IMR-90 (cell line): Measurements from ENCODE around the gene LRRC37A3. TPM values are rescaled to one million over a fixed set of nuclear protein-coding genes. Genes with fewer than 3 reads are reported as not detected.

ENCODE experiments used
- ATAC-seq: fragments of 200-7000 bp; cut with Tn5 transposase; 2 replicates; pipeline ENCODE4 v1.9.1; 2020; ENCODE audit warnings: low read depth, mild to moderate bottlenecking, moderate library complexity
- BruUV-seq: library from RNA; stranded (reverse); fragments of 400-500 nt; replicated peaks from 2 replicates; lab custom pipeline; 2021; lab: Mats Ljungman, UMichigan
- CTCF ChIA-PET: fragments of 300-600 bp; formaldehyde crosslinking; extraction: SDS; loops from one replicate; lab custom pipeline; 2021; ENCODE audit warnings: antibody characterized with exemption; lab: Yijun Ruan, JAX
- POLR2A ChIA-PET: fragments of 300-600 bp; sonication (Branson Sonifier 250); formaldehyde crosslinking; loops from one replicate; lab custom pipeline; 2022; ENCODE audit warnings: antibody characterized with exemption; ENCODE audit not compliant: unreplicated experiment; lab: Charles Lee
- DNase-seq: peaks from one replicate; pipeline ENCODE4 v3.0.0; 2013
- H2AFZ ChIP-seq: replicated peaks from 2 replicates; pipeline ENCODE3; 2013; ENCODE audit warnings: low read length, mild to moderate bottlenecking; ENCODE audit not compliant: poor library complexity
- H2AK5ac ChIP-seq: 2 replicates; pipeline ENCODE4 v1.6.1; 2013; ENCODE audit warnings: low read depth, low read length, inconsistent platforms
- H2AK9ac ChIP-seq: replicated peaks from 2 replicates; pipeline ENCODE3; 2013; ENCODE audit warnings: mild to moderate bottlenecking, low read depth, low read length, moderate library complexity; ENCODE audit not compliant: poor library complexity
- H2BK120ac ChIP-seq: 2 replicates; pipeline ENCODE4 v1.6.1; 2013; ENCODE audit warnings: low read depth, low read length, inconsistent platforms
- H2BK15ac ChIP-seq: 3 replicates; pipeline ENCODE4 v1.6.1; 2013; ENCODE audit warnings: low read depth, low read length, inconsistent platforms
- H2BK20ac ChIP-seq: 2 replicates; pipeline ENCODE4 v1.6.1; 2013; ENCODE audit warnings: low read depth, mild to moderate bottlenecking, inconsistent platforms, low read length, moderate library complexity
- H2BK5ac ChIP-seq: 2 replicates; pipeline ENCODE4 v1.6.1; 2013; ENCODE audit warnings: mild to moderate bottlenecking, low read depth, low read length, inconsistent platforms; ENCODE audit not compliant: poor library complexity, severe bottlenecking
- H3K14ac ChIP-seq: replicated peaks from 2 replicates; pipeline ENCODE4 v1.6.1; 2013; ENCODE audit warnings: low read depth, low read length, inconsistent platforms
- H3K18ac ChIP-seq: 2 replicates; pipeline ENCODE4 v1.6.1; 2013; ENCODE audit warnings: low read depth, low read length, control low read depth
- H3K23ac ChIP-seq: 2 replicates; pipeline ENCODE4 v1.6.1; 2013; ENCODE audit warnings: low read depth, low read length, inconsistent platforms
- H3K27ac ChIP-seq: 2 replicates; pipeline ENCODE4 v1.5.1; 2013; ENCODE audit warnings: mild to moderate bottlenecking, control low read depth, low read length; ENCODE audit not compliant: insufficient read depth
- H3K27me3 ChIP-seq: 2 replicates; pipeline ENCODE4 v1.6.1; 2013; ENCODE audit warnings: low read length; ENCODE audit not compliant: control insufficient read depth, insufficient read depth
- H3K36me3 ChIP-seq: 2 replicates; pipeline ENCODE4 v1.6.1; 2013; ENCODE audit warnings: low read length, mixed read lengths; ENCODE audit not compliant: control insufficient read depth, insufficient read depth
- H3K4ac ChIP-seq: 2 replicates; pipeline ENCODE4 v1.6.1; 2013; ENCODE audit warnings: low read depth, low read length, inconsistent platforms
- H3K4me1 ChIP-seq: 2 replicates; pipeline ENCODE4 v1.6.1; 2013; ENCODE audit warnings: low read length, mixed read lengths; ENCODE audit not compliant: control insufficient read depth, insufficient read depth
- H3K4me2 ChIP-seq: 2 replicates; pipeline ENCODE4 v1.6.1; 2013; ENCODE audit warnings: low read depth, mild to moderate bottlenecking, control low read depth, low read length, moderate library complexity
- H3K4me3 ChIP-seq: 2 replicates; pipeline ENCODE4 v1.5.1; 2013; ENCODE audit warnings: low read depth, mild to moderate bottlenecking, control low read depth, low read length, moderate library complexity; ENCODE audit not compliant: insufficient read depth
- H3K56ac ChIP-seq: 2 replicates; pipeline ENCODE4 v1.6.1; 2013; ENCODE audit warnings: low read length, inconsistent platforms; ENCODE audit not compliant: insufficient read depth; ENCODE audit errors: extremely low read depth
- H3K79me1 ChIP-seq, 2 experiments: 2 replicates each; pipeline ENCODE4 v1.6.1; 2013; ENCODE audit warnings: low read length in 2 of 2, inconsistent platforms in 1 of 2, low read depth in 1 of 2
- H3K9ac ChIP-seq: 2 replicates; pipeline ENCODE4 v1.6.1; 2013; ENCODE audit warnings: low read depth, low read length, control low read depth
- H3K9me1 ChIP-seq: 2 replicates; pipeline ENCODE4 v1.6.1; 2013; ENCODE audit warnings: low read length, inconsistent platforms; ENCODE audit not compliant: insufficient read depth
- H3K9me3 ChIP-seq: 2 replicates; pipeline ENCODE4 v1.6.1; 2013; ENCODE audit warnings: low read length; ENCODE audit not compliant: control insufficient read depth, insufficient read depth
- H4K20me1 ChIP-seq: 2 replicates; pipeline ENCODE4 v1.6.1; 2013; ENCODE audit warnings: low read length, inconsistent platforms; ENCODE audit not compliant: insufficient read depth
- H4K5ac ChIP-seq: 2 replicates; pipeline ENCODE4 v1.6.1; 2013; ENCODE audit warnings: mild to moderate bottlenecking, low read depth, low read length, control low read depth
- H4K8ac ChIP-seq, 2 experiments: 2 replicates each; pipeline ENCODE4 v1.6.1; 2013; ENCODE audit warnings: low read depth in 2 of 2, low read length in 2 of 2, control low read depth in 1 of 2, inconsistent platforms in 1 of 2
- H4K91ac ChIP-seq: 2 replicates; pipeline ENCODE4 v1.6.1; 2013; ENCODE audit warnings: low read depth, low read length, inconsistent platforms; ENCODE audit not compliant: insufficient read depth
- BHLHE40 ChIP-seq: fragments of 150-350 bp; IDR thresholded peaks from 2 replicates; pipeline ENCODE4 v1.6.1; 2016; ENCODE audit warnings: mild to moderate bottlenecking, low read depth, low read length
- CHD1 ChIP-seq: IDR thresholded peaks from 2 replicates; pipeline ENCODE4 v1.6.1; 2012; ENCODE audit warnings: low read depth, low read length, improper control_type of control experiment
- FOS ChIP-seq: fragments of 150-350 bp; IDR thresholded peaks from 2 replicates; pipeline ENCODE4 v1.6.1; 2016; ENCODE audit warnings: low read depth, low read length
- MAFK ChIP-seq: IDR thresholded peaks from 2 replicates; pipeline ENCODE4 v1.6.1; 2012; ENCODE audit warnings: low read depth, low read length, improper control_type of control experiment
- MAZ ChIP-seq: IDR thresholded peaks from 2 replicates; pipeline ENCODE4 v1.6.1; 2012; ENCODE audit warnings: low read depth, mild to moderate bottlenecking, low read length, improper control_type of control experiment, moderate library complexity, borderline replicate concordance
- MXI1 ChIP-seq: IDR thresholded peaks from 2 replicates; pipeline ENCODE4 v1.6.1; 2012; ENCODE audit warnings: low read depth, mild to moderate bottlenecking, low read length, moderate library complexity, borderline replicate concordance
- NFE2L2 ChIP-seq: fragments of 150-350 bp; IDR thresholded peaks from 2 replicates; pipeline ENCODE4 v1.6.1; 2016; ENCODE audit warnings: low read depth, mild to moderate bottlenecking, low read length
- RAD21 ChIP-seq: IDR thresholded peaks from 2 replicates; pipeline ENCODE4 v1.6.1; 2012; ENCODE audit warnings: low read length, improper control_type of control experiment
- RCOR1 ChIP-seq: IDR thresholded peaks from 2 replicates; pipeline ENCODE4 v1.6.1; 2012; ENCODE audit warnings: mild to moderate bottlenecking, low read length, improper control_type of control experiment; ENCODE audit not compliant: insufficient replicate concordance
- RFX5 ChIP-seq: IDR thresholded peaks from 2 replicates; pipeline ENCODE4 v1.8.0; 2012; ENCODE audit warnings: low read depth, mild to moderate bottlenecking, low read length, moderate library complexity
- SMC3 ChIP-seq: fragments of 150-350 bp; IDR thresholded peaks from 2 replicates; pipeline ENCODE4 v1.6.1; 2016; ENCODE audit warnings: low read depth, mild to moderate bottlenecking, antibody characterized with exemption, low read length, moderate library complexity
- dilution Hi-C: fragments of 300-500 bp; cut with HindIII; formaldehyde crosslinking; loops from one replicate; pipeline ENCODE4 v1.14.3; 2018; ENCODE audit warnings: low sequenced_read_pairs; ENCODE audit not compliant: unreplicated experiment
- in situ Hi-C: fragments of 300-500 bp; cut with MboI; formaldehyde crosslinking; loops from 3 replicates; pipeline ENCODE4 v1.14.3; 2019; ENCODE audit warnings: low sequenced_read_pairs, inconsistent platforms, mixed read lengths
- intact Hi-C: fragments of 100-400 bp; cut with micrococcal nuclease; formaldehyde crosslinking; loops from 2 replicates; pipeline ENCODE4 v1.10.0; 2022
- polyA plus RNA-seq, 3 experiments: library from polyadenylated mRNA; depleted of rRNA; stranded (reverse); fragments of >200 nt; gene quantifications; 2 replicates each; pipeline ENCODE4 v1.2.3, GENCODE V29; 2012; ENCODE audit warnings: low replicate concordance in 1 of 3
- total RNA-seq: library from RNA; depleted of rRNA; stranded (reverse); fragments of >200 nt; gene quantifications from 2 replicates; pipeline ENCODE4 v1.2.3, GENCODE V29; 2012
- TF ChIP-seq, protein P1 (sequence below): conservative IDR thresholded peaks from 2 replicates; pipeline ENCODE4 v1.5.1; 2012; ENCODE audit warnings: mild to moderate bottlenecking, low read depth, low read length, improper control_type of control experiment
- TF ChIP-seq, protein P2 (sequence below): fragments of 150-350 bp; IDR thresholded peaks from 2 replicates; pipeline ENCODE4 v1.6.1; 2016; ENCODE audit warnings: low read depth, mild to moderate bottlenecking, low read length, moderate library complexity, borderline replicate concordance
- TF ChIP-seq, protein P3 (sequence below): fragments of 150-350 bp; IDR thresholded peaks from 2 replicates; pipeline ENCODE4 v1.6.1; 2017; ENCODE audit warnings: mild to moderate bottlenecking, antibody characterized with exemption, low read length, low read depth

LRRC37A3 gene
- total and polyA plus RNA-seq, 2 of the 4 experiments (the other 2 are of a cell fraction) = 3.1 to 4.5 TPM

DNA sequence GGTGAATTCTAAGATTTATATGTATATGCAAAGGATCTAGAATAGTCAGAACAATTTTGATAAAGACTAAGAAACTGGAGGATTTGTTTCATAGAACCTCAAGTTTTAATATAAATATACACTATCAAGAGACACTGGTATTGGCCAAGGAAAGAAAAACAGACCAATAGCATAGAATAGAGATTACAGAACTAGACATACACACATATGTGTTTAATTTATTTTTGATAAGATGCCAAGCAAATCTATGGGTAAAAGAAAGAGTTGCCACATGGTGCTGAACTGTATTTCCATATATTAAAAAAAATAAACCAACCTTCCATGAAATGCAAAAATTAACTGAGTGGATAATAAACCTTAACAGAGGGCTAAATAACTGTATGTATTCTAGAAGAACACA is 27.9 kb upstream of the LRRC37A3 start:
- DNase-seq (peak; percentile 11), ATAC-seq (no peak)
- no peak overlapping the region for H4K8ac ChIP-seq
- no peaks in the 10 kb centered on the region for H3K9me3 ChIP-seq
- no peak overlapping the region for H2BK120ac ChIP-seq
- H3K14ac ChIP-seq = no peak overlapping the region
- H3K9me1 ChIP-seq = no peaks in the 10 kb centered on the region
- H2BK5ac ChIP-seq = no peak overlapping the region
- POLR2A ChIA-PET = no interaction called here
- dilution Hi-C loops (no loop called here), intact Hi-C loops (no loop called here), in situ Hi-C loops (no loop called here)
- H2BK15ac ChIP-seq = no peak overlapping the region
- H3K23ac ChIP-seq = no peak overlapping the region
- H3K9ac ChIP-seq = no peak overlapping the region
- H3K4me3 ChIP-seq = no peak overlapping the region
- BruUV-seq = no TSS peak
- no peaks in the 10 kb centered on the region for H4K20me1 ChIP-seq
- no peaks in the 10 kb centered on the region for H3K4me1 ChIP-seq
- TF ChIP-seq MAFK (no peak), NFE2L2 (no peak), SMC3 (no peak), CHD1 (no peak), RAD21 (no peak), RFX5 (no peak), RCOR1 (no peak), MAZ (no peak), BHLHE40 (no peak), FOS (no peak), MXI1 (no peak)
- TF ChIP-seq, protein P1, sequence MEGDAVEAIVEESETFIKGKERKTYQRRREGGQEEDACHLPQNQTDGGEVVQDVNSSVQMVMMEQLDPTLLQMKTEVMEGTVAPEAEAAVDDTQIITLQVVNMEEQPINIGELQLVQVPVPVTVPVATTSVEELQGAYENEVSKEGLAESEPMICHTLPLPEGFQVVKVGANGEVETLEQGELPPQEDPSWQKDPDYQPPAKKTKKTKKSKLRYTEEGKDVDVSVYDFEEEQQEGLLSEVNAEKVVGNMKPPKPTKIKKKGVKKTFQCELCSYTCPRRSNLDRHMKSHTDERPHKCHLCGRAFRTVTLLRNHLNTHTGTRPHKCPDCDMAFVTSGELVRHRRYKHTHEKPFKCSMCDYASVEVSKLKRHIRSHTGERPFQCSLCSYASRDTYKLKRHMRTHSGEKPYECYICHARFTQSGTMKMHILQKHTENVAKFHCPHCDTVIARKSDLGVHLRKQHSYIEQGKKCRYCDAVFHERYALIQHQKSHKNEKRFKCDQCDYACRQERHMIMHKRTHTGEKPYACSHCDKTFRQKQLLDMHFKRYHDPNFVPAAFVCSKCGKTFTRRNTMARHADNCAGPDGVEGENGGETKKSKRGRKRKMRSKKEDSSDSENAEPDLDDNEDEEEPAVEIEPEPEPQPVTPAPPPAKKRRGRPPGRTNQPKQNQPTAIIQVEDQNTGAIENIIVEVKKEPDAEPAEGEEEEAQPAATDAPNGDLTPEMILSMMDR = no peak
- TF ChIP-seq, protein P2, sequence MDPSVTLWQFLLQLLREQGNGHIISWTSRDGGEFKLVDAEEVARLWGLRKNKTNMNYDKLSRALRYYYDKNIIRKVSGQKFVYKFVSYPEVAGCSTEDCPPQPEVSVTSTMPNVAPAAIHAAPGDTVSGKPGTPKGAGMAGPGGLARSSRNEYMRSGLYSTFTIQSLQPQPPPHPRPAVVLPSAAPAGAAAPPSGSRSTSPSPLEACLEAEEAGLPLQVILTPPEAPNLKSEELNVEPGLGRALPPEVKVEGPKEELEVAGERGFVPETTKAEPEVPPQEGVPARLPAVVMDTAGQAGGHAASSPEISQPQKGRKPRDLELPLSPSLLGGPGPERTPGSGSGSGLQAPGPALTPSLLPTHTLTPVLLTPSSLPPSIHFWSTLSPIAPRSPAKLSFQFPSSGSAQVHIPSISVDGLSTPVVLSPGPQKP = no peak
- TF ChIP-seq, protein P3, sequence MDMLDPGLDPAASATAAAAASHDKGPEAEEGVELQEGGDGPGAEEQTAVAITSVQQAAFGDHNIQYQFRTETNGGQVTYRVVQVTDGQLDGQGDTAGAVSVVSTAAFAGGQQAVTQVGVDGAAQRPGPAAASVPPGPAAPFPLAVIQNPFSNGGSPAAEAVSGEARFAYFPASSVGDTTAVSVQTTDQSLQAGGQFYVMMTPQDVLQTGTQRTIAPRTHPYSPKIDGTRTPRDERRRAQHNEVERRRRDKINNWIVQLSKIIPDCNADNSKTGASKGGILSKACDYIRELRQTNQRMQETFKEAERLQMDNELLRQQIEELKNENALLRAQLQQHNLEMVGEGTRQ = no peak
- no peak overlapping the region for H2BK20ac ChIP-seq
- H3K4me2 ChIP-seq = no peak overlapping the region
- CTCF ChIA-PET = no interaction called here
- H3K27me3 ChIP-seq = no peaks in the 10 kb centered on the region
- no peak overlapping the region for H2AK9ac ChIP-seq
- H3K27ac ChIP-seq = no peak overlapping the region
- no peak overlapping the region for H2AFZ ChIP-seq
- H4K5ac ChIP-seq = no peak overlapping the region
- H3K4ac ChIP-seq = no peak overlapping the region
- no peaks in the 10 kb centered on the region for H3K79me1 ChIP-seq
- H3K56ac ChIP-seq = no peak overlapping the region
- no peak overlapping the region for H3K18ac ChIP-seq
- no peak overlapping the region for H4K91ac ChIP-seq
- H2AK5ac ChIP-seq = no peak overlapping the region
- no peaks in the 10 kb centered on the region for H3K36me3 ChIP-seq
